SK-N-MC (cell line): ENCODE results near the gene FBXL19.

Source experiments
- EZH2 ChIP-seq: fragments of 200-600 bp; sonication (generic); IDR thresholded peaks from one replicate; pipeline ENCODE4 v1.6.1; 2017; ENCODE audit warnings: antibody characterized with exemption
- FOXP2 ChIP-seq: optimal IDR thresholded peaks from 2 replicates; pipeline ENCODE3; 2011; ENCODE audit warnings: mild to moderate bottlenecking, moderate library complexity; ENCODE audit not compliant: insufficient read depth; ENCODE audit errors: extremely low read length, control extremely low read depth
- POLR2AphosphoS5 ChIP-seq: IDR thresholded peaks from 2 replicates; pipeline ENCODE4 v1.6.1; 2012; ENCODE audit warnings: mild to moderate bottlenecking, low read depth, low read length, borderline replicate concordance

DNA sequence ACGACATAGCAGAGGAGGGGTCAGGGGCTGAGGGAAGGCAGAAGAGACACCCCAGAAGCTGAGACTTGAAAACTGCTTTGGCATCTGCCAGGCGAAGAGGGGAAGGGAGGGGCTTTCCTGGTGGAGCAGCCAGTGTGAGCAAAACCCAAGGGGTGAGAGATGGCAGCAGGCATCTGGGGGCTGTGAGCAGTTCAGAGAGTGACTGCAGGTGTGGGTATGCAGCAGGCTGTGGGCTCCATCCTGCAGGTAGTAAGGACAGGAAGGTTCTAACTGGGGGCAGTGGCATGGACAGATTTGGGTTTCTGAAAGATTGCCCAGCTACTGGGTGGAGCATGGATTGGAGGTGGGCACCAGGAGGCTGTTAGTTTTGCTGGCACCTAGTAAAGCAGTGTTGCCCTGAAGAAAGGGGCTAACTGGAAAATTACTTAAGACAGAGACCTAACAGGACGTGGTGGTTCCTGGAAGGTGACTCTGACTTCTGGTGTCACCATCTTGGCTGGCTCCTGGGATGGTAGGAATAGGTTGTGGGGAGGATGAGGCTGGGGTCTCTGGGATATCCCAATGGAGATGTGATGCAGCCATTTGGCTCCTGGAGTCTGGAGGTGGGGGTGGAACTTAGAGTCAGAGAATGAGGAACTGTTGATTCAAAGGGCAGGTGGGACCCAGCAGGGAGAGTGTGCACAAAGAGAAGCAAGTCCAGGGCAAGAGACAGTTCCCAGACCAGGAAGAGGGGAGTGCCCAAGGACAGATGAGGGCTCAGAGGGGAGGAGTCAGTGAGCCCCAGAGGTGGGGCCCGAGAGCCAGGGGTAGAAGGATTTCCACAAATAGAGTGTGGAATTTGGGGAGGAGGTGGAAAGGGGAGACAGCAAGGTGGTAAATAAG lies 40.7 kb upstream of the FBXL19 start:
- TF ChIP-seq EZH2: no peak
- no peak for TF ChIP-seq POLR2AphosphoS5
- TF ChIP-seq FOXP2: no peak
